SHP77 treated with DMSO at 0.1 percent for 48 hours (cell line): ENCODE measurements around the gene ATP5PO.
A peak's percentile ranks its signal among the peaks of the same experiment; 100 is the strongest.

ENCODE experiments used
- DNase-seq: peaks from one replicate; lab custom pipeline; 2025; lab: John Stamatoyannopoulos, UW

The ATP5PO gene, protein sequence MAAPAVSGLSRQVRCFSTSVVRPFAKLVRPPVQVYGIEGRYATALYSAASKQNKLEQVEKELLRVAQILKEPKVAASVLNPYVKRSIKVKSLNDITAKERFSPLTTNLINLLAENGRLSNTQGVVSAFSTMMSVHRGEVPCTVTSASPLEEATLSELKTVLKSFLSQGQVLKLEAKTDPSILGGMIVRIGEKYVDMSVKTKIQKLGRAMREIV

GRCh38 chr21:33915368-33916199 is at the start of gene ATP5PO:
Gene ATP5PO (minus strand): TSS chr21:33915804. CDS start chr21:33915763, 41 bp downstream.
- peak; percentile 83 for DNase-seq

DNA sequence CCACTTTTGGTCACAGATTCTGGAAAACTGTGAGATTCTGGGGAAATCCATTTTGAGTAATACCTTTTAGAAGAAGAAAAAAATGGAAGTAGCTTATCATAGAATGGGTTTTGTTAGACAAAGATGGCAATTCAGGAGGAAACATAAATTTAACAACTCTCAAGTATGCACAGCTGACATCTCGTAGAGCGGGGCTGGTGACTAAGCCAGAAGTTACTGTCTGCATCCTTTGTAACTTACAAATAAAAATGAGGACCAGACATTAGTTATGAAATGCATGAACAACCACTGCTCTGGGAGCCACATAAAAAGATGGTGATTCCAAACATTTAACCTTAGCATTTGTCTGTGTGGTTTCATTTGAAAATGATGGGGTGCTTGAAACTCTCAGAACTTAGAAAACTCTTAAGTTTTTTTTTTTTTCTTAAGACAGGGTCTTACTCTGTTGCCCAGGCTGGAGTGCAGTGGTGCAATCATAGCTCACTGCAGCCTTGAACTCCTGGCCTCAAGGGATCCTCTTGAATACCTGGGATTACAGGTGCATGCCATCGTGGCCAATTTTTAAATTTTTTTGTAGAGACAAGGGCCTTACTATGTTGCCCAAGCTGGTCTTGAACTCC is 49.2 kb upstream of the ATP5PO start:
- no peak for DNase-seq

- DNase-seq, result no peak
Observed at GRCh38 chr21:33963848-33964555, 48.4 kb upstream of the ATP5PO start.

- DNase-seq, result no peak
Observed at GRCh38 chr21:33962290-33962689, 46.7 kb upstream of the ATP5PO start.

DNA sequence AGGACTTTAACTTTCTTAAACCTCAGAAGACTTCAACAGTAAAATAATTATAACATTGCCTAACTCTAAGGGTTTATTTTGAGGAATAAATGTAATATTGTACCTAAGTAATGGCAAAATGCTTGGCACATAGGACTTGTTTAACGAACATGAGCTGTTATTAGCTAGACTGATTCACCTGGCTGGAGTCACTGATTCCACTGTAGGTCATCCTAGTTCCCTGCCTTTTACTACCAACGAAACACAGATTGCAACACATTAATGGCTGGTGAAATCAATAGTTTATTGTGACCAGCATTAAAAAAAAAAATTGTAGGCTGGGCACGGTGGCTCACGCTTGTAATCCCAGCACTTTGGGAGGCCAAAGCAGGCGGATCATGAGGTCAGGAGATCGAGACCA is 45.5 kb upstream of the ATP5PO start:
- no peak for DNase-seq

DNA sequence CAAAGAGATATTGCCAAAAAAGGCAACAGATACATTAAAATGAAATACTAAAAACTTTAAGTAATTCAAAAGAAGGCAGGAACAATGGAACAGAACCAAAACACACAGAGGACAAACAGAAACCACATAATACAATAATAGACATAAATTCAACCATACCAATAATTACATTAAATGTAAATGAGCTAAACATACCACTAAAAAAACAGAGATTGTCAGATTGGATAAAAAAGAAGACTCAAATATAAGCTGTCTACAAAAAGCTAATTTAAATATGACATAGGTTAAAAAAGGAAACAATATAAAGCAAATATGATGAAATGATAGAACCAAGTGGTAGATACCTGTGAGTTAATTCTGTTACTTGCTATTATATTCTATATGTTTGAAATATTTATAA is 44.1 kb upstream of the ATP5PO start:
- DNase-seq, result no peak

GRCh38 chr21:33954395-33954794 is 38.8 kb upstream of the ATP5PO start:
- DNase-seq, result no peak

GRCh38 chr21:33951276-33952178 is 35.9 kb upstream of the ATP5PO start:
- DNase-seq, result no peak

GRCh38 chr21:33950431-33951079 is 35.0 kb upstream of the ATP5PO start:
- no peak for DNase-seq

GRCh38 chr21:33949516-33950430 is 34.2 kb upstream of the ATP5PO start:
- no peak for DNase-seq

DNA sequence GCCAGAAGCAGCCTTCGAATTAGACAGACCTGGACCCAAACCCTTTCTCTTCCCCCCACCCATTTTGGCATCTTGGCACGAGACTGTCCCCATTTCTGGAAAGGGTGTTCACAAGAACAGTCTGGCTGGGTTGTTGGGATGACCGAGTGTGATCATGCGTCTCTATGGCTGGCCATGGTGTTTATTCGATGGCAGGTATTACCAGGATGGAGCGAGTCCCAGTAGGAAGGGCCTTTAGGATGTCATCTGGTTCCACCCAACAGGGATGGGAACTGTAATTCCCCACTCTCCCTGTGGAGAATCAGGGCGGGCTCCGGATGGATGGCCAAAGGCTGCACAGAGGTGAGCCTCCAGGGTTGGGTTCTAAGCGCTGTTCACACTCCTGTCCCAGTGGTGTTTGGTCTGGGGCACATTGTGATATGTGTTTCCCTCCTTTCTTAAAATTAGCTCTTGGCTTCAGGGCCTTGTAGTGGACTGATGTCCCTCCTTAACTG is 33.4 kb upstream of the ATP5PO start:
- no peak for DNase-seq

DNA sequence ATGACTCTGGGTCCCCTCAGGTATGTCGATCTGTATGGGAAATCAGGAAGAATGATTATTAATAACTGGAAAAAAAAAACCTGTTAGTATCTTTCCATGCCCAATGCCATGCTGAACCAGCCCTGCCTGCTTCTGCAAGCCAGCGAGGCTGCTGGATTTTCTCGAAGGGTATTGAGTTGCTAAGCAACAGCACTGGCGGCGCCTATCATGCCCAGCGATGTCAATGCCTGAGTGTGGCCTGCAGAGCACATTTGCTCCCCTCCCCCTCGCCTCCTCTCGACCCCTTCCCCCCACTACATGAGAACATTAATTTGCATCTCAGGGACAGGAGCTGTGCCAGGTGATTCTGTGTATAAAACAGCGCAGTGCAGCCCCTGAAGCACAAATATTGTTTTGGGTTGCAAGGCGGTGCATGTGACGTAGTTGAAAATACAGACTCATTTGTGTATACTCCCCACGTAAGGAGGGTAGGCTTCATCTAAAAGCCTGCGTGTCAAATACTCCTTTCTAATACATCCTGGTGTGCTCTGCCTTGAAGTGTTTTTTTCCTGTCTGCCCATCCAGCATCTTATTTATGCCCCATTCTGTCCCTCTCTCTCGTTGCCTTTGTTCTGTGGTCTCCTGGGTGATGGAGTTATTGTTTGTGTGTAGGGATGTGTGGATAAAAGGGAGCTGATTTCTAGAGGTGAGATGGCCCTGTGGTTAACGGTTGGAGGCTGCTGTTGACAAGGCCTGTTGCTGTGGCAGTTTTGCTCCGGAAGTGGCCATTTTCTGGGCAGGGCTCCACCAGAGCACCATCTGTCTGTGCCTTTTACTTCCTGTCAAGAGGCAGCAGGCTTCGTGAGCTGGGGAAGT is 32.7 kb upstream of the ATP5PO start:
- peak; percentile 91 for DNase-seq

- peak; percentile 91 for DNase-seq
Observed at GRCh38 chr21:33947451-33948095, 32.0 kb upstream of the ATP5PO start.

GRCh38 chr21:33945652-33946270 is 30.2 kb upstream of the ATP5PO start:
- DNase-seq, result no peak

GRCh38 chr21:33944185-33944763 is 28.7 kb upstream of the ATP5PO start:
- DNase-seq, result no peak

- DNase-seq, result no peak
Observed at GRCh38 chr21:33943293-33943692, 27.7 kb upstream of the ATP5PO start.

GRCh38 chr21:33942426-33942825 is 26.8 kb upstream of the ATP5PO start:
- DNase-seq, result no peak
